SW 1271 (cell line): ENCODE results near the gene AK9.
A peak's percentile ranks its signal among the peaks of the same experiment; 100 is the strongest.

ENCODE experiments used
- DNase-seq, 2 experiments: peaks; one replicate each; lab custom pipeline; 2025; lab: John Stamatoyannopoulos, UW

The AK9 gene

DNA sequence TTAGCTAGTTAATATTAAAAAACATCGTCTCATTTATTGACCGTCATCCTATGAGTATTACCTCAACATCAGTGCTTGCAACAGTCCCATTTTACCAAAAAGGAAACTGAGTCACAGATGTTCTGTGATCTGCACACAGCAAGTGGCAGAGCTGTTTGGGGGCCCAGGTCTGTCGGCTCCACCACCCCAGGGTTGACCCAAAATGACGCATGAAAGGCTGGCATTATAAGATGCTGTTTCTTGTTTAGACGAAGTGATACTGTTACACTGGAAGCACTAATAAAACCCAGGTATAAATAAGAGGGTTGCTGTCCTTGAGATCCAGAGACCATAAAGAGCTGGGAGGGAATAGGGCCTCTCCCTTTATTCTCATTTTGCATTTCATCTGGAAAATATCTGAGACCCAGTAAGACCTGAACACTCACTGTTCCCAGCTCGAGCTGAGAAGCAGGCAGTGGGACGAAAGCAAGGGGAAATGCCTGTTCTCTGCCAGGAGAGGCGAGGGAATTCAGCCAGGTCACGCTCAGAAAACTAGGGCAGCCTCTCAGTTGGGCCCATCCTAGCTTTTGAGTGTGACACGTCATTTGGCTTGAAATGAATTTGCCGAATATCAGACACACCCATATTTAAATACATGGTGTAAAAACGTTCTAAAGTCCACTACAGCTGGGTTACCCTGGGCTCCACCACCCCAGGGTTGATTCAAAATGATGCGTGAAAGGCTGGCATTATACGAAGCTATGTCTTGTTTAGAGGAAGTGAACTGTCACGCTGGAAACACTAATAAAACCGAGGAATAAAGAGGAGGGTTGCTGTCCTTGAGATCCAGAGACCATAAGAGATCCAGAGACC is 234.1 kb downstream of the AK9 start:
- DNase-seq = no peak

DNA sequence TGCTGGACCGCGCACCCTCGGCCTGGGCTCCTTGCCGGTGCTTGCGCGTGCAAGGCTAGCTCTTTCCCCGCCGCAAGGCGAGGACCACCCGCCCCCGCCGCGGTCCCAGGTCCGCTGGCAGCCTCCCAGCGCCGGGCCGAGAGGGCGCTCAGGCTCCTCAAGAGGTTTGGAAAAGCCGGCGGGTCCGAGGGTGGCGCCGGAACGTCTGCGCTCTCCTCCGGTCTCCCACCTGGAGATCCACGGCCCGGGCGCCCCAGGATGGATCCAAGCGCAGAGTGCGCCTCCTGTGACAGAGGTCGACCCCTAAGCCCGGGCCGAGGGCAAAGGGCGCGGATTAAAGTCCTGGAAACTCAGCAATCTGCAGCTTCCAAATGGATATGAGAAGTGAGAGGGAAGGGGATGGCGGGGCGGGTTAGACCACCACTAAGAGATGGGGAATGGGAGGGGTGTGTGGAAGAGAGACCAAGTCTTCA is 234.9 kb downstream of the AK9 start:
- no peak for DNase-seq

DNA sequence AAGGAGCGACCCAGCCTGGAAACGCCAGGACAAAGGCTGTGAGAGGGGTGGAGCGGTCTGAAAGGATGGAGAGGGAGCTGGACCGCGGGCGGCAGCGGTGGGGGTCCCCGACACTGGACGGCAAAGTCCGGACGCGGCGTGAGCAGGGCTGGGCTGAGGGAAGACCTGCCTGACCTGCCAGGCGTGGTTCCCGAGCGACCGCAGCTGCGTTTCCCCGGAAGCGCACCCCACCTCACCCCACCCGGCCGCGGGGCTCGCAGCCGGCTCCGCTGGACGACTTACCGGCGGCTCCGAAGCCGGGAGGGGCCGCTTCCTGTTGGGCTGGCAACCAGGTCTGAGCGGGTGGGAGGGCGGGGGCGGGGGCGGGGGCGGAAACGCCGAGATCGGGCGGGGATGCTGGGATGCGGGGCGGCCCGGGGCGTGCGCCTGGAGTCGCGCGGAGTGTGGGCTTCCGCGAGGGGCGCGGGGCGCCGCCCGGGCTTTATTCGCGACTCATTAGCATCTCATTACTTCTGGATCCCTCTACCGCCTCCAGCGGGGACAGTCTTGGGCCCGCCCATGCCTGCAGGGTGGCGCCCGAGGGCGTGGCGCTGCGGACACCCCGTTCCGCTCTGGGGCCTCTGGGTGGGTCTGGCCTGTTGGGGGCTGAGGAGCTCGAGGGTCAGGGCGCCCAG is 235.4 kb downstream of the AK9 start, which contains the start of gene MICAL1:
TSS of gene MICAL1 (minus strand) at position 336 of the 674 bp plus-strand sequence. CDS start 1,576 bp downstream, outside the sequence.
- DNase-seq = peak in 1 of 2 experiments; percentile 57

DNA sequence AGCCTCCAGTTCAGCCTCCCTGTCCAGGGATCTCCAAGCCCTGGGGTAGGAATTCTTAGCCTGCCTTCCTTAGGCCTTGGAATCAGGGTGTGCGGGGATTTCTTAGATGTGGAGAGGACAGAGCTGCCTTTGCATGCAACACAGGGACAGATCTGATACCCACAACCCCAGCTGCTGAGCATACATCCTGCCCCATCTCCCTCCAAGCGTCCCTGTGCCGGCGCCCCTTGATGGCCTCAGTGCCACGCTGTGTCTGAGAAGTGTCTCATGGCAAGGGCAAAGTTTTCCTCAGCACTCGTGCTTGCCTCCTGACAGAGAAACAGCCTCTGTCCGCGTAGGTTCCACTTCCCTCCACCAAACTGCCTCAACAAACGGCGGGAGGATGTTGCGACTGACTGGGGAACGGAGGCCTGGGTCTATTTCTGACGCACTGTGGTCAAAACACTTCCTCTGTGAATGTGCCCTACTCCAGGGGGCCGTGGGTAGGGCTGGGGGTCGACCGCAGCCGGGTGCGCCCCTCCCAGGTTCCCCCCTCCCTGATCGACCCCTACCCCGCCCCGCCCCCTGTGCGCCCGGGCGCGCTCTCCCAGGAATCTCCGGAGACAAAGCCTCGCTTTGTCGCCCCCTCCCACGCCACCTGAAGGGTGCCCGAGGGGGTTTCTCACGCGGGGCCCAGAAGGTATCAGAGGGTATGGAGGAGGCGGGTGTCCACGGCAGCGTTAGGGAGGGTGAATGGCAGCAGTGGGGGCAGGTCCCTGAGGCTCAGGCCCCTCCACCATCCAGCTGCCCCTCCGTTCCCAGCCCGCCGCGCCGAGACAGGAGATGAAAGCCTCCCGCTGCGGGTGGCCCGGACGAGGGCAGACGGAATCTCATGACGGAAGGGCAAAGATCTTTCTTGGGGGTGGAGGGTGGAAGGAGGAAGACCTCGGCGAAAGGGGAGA is 236.2 kb downstream of the AK9 start:
- DNase-seq = no peak

DNA sequence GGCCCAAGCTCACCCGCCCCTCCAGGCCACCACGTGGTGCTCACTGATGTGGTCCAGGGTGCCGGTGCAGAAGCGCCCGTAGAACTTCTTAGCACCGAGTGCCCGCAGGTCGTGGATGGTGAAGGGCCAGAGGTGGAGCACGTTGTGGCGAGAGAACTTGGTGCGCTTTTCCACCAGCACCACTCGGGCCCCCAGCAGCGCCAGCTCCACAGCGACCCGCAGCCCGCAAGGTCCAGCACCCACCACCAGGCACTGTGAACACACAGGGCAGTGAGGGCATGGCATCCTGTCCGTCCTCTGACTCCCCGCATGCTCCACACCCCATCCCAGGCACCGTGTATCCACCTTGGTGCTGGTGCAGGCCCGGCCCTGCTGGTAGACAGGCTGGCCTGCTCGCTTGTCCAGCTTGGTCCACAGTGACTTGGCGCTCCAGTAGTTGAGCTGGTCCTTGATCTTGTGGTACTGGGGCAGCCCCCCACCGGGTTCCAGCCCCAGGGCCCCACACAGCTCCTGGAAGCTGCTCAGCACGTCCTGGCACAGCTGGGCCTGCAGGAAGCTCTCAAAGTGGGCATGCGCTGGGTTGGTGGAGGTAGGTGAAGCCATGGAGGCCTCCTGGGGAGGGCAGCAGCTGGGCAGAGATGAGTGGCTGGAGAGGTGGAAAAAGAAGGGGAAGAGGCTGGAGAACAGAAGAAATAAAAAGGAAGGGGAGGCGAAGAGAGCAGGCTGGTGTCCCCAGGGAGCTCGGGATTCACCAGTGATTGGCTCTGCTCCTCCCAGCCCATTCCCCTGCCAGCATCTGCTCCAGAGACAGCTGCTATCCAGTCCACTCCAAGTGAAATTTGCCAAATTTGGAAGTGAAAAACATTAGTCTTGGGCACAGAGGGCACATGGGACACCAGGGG is 237.2 kb downstream of the AK9 start:
- no peak for DNase-seq

DNA sequence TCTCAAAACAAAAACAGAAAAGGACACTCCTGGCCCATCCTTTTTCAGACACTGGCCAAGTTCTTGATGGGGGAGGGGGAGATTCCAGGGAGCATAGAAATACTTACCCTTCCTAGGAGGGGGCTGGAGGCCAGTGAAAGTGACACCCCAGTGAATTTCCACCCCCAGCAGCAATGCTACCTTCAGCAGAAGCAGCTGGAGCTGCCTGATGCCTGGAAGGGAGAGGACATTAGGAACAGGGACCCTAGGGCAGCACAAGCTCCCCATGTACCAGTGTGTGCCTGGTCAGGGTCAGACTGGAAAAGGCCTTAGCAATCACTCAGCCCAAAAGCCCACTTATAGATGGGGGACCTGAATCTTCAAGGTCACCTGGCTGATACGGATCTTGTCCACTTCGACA is 237.8 kb downstream of the AK9 start:
- DNase-seq = no peak

DNA sequence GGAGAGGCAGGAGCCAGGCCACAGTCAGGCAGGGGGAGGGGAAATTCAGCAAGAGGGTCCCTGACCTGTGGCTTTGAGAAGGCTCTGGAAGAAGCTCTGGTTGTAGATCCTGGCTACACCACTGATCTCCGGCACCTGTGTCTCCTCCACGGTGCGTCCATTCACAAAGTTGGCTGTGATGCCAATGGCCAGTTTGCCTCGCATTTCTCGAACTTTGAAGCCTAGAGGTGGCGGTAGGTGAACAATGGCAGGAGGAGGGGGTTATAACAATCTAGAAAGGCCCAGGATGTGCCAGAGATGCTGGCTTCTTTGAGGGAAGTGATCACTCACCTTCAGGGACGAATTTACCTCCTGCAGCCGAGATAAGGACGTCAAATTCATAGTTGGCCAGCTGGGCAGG is 238.8 kb downstream of the AK9 start:
- no peak for DNase-seq

DNA sequence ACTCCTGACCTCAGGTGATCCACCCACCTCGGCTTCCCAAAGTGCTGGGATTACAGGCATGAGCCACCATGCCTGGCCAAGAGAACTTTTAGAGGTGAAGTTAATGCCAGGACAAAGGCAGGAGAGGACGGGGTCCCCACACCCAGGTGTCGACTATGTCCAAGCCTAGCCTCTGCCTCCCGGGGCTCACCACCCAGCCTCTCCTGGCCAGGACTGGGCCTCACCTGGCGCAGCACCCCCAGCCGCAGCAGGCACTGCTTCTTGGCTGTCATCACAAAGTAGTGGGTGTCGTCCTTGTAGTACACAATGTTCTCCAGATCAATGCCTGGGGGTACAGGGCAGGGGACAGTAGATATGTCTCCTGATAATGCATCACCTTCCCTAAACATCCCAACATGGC is 239.6 kb downstream of the AK9 start:
- DNase-seq = no peak

DNA sequence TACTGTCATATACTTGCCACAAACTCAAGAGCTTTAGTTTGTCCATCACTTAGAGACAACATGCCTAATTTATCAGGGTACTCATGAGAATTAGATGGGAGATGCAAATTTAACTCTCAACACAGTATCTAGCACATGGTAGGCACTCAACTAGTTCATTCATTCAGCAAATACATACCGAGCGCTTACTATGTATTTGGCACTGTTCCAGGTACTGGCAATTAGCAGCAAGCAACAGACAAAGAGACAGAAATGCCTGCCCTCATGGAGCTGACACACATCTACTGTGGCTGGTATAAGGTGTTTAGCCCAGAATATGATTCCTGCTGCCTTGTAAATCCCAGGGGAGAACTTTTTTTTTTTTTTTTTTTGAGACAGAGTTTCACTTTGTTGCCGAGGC is 240.2 kb downstream of the AK9 start:
- DNase-seq = no peak

DNA sequence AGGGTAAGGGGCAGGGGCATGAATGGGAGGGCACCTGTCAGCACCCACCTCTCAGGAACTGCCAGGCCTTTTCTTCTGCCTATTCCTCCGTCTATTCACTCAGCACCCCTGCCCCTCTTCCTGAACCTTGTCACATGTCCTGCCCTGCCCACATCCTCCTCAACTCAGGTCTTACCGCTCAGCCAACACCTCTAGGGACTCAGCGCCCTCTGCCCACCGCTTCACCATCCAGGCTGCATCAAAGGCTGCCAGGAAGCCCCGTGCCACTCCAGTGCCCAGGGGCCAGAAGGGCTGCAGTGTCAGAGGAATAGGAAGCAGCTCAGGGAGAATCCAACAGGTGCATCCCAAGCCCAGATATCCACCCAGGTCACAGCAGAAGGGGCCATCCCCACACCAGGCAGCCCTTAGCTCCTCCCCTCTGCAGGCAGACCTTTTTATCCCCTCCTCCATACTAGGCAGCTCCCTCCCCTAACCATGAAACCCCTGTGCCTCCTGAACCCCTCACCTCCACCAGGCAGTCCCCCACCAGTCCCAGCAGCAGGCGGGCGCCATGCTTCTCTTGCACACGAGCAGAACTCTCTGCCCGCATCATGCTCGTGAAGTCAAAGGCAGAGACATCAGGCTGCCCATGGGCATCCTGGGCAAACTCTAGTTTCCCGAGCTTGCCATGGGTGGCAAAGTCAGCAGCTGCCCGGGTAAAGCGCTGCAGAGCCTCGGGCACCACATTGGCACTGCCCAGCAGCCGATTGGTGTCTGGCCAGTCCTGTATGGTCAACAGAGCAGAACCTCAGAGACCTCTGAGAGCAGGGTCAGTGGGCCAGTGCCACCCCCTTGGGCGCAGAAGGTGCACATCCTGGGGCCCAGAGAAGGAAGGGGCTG is 241.0 kb downstream of the AK9 start:
- no peak for DNase-seq

DNA sequence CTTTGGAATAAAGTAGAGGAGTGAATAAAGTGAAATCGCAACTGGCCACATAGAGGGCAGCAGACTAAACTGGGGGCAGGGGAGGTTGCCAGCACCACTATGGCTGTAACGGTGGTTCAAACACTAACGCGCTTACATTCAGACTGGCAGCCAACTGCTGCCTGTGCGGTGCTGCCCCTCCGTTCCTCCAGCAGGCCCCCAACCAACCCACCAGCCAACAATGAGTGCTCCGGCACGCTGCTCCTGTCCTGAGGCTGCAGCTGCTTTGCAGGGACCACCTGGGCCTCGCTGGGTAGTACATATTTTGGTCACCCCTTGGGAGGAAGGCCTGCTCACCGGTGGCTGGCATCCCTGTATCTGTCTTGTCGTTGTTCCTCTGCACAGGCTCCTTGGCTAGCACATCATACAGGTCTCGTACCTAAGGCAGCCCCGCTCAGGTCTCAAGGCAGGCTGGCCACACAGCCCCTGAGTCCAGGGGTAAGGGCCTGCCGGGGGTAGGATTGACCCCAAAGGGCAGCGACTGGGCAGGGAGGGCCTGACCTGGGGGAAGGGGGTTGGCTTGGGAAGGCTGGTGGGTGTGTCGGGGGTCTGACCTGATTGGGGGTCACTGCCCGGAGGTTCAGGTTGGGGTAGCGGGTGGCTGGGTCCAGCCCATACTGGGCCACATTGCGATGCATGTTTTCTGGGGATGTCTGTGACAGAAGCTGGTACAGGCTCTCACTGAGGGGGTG is 241.8 kb downstream of the AK9 start:
- DNase-seq = no peak

DNA sequence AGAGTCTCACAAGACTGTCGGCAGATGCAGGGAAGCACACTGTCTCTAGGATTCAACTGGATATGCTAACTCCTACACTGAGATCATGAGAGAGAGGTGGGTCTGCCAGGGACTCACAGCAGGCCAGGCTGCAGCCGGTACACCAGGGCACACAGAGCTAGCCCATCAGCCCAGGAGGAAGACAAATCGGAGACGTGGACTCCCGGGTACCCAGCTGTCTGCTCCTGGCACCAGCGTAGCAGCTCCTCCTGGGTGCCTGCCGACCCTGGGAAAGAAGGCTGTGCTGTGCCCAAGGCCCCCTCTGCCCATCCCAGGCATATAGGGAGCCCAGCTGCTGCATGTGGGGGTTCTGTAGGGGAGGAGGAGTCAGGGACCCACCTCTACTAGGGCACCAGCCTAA is 242.4 kb downstream of the AK9 start:
- no peak for DNase-seq

DNA sequence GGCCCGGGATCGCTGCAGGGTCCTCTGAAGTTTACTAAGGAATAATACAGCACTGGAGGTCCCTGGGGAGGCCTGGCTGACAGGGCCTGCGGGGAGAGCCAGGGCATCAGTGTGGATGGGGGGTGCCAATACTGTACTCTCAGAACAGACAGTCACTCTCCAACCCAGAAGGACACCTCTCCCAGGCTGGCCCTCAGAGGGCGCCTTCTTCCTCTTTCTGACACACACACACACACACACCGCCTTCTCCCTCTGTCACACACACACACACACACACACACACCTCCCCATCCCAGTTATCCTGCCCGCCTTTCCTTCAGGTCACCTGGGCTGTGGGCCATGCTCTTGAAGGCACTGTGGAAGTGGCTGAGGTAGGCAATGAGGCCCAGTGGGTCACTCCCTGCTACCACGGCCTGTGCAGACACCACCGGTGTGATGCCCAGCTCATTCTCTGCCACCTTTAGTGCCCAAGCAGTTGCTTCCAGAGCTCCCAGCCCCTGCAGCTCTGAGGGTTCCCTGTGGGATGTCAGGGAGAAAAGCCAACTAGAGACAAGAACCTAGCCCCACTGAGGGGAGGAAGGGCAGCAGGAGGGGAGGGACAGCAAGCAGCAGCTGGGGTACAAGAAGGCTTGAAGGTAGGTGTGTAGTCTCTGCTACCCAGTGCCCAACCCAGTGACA is 243.0 kb downstream of the AK9 start:
- peak in 1 of 2 experiments; percentile 13 for DNase-seq

DNA sequence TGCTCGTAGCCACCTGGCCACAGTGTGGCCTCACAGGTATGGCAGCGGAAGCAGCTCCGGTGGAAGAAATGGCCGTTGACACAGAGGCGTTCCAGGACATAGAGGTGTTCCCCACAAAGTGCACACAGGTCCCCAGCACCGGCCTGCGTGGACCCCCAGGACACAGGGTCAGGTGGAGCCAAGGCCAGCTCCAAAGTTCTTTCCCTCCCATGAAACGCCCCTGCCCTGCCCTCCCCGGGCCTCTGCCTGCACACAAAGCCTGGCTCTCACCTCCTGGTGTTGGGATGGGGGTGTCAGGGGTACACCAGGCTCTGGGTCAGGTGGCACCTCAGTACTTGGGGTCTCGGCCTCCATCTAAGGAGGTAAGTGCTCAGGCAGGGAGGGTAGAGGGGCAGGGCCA is 243.9 kb downstream of the AK9 start:
- DNase-seq = no peak

DNA sequence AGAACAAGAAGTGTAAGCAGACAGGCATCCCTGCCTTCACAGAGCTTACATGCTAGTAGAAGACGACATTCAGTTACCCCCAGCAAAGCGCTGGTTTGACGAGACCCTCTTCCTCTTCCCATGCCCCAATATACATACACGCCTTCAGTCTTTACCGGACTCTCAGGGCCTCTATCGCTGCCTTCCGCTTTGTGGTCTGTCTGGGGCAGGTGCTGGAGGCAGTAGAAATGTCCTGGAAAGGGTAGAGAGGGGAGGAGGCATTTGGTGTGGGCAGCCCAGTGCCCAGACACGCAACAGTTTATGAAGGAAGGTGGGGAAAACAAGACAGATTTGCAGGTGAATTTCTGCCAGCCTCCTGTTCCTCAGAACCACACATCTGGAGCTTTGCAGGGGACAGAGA is 244.5 kb downstream of the AK9 start:
- DNase-seq = no peak

DNA sequence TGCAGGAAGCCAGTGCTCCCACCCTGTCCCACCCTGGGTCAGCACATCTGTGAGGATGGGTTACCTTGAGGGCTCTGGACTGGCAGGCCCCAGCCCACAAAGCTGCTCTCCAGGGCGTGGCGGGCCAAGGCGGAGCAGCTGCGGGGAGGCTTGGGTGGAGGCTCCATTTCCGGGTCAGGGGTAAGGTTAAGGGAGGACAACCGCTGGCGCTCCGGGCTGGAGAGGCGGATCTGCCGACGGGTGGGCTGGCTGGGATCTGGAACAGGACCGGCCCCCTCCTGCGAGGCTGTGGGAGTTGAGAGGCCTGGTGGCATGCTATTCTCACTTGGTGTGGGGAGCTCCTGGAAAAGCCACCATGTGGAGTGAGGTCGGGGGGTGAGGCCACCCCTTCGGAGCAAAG is 244.9 kb downstream of the AK9 start:
- no peak for DNase-seq

DNA sequence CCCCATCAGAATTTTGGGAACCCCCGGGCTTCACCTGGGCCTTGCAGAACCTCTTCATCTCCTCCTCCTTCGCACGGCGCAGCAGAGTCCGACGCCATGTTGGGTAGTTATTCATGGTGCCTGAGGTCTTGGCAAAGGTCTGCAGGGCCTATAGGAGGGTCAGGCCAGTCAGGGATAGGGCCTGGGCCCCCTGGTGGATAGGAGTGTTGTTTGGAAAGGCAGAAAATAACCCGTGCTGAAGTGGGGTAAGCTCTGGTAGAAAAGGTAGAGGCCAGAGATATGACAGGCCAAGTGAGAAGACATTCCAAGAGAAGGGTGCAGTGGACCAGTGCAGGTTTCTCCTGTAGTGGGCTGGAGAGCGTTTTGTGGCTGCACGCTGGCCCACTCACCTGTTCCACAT is 245.6 kb downstream of the AK9 start:
- DNase-seq = no peak

DNA sequence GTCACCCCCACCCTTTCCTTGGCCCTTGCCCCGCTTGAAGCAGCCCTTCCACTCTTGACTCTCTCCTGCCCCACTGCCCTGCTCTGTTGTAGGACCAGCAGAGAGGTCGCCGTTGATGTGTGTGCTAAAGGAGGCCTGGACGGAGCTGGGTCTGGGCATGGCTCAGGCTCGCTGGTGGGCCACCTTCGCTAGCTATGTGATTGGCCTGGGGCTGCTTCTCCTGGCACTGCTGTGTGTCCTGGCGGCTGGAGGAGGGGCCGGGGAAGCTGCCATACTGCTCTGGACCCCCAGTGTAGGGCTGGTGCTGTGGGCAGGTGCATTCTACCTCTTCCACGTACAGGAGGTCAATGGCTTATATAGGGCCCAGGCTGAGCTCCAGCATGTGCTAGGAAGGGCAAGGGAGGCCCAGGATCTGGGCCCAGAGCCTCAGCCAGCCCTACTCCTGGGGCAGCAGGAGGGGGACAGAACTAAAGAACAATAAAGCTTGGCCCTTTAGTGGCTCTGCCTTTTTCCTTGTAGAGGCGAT is 247.5 kb downstream of the AK9 start:
- no peak for DNase-seq
